Common myeloid progenitor, CD34-positive (primary cell): ENCODE measurements around the gene RRAS.

ENCODE experiments used
- CTCF ChIA-PET: fragments of 350-600 bp; sonication (Branson Sonifier 250); formaldehyde crosslinking; loops from one replicate; lab custom pipeline; 2021; ENCODE audit warnings: antibody characterized with exemption; lab: Charles Lee
- POLR2A ChIA-PET: fragments of 350-600 bp; sonication (Branson Sonifier 250); formaldehyde crosslinking; loops from one replicate; lab custom pipeline; 2021; ENCODE audit warnings: antibody characterized with exemption; lab: Charles Lee
- DNase-seq, 3 donors: peaks; one replicate each; pipeline versions ENCODE4 v3.0.0 to v3.0.0-alpha.2; 2013
- H3K27ac ChIP-seq, 2 experiments: 1 replicate in 1 of 2; 2 replicates in 1 of 2; pipeline ENCODE4 v1.7.0; 2013; ENCODE audit warnings: inconsistent platforms in 2 of 2, low read length in 2 of 2, mild to moderate bottlenecking in 2 of 2, low read depth in 1 of 2, moderate library complexity in 1 of 2; ENCODE audit not compliant: severe bottlenecking in 2 of 2, insufficient read depth in 1 of 2, poor library complexity in 1 of 2
- H3K27me3 ChIP-seq, 5 experiments: replicated peaks in 2 of 5; 1 replicate in 3 of 5; 2 replicates in 2 of 5; pipeline versions ENCODE4 v1.6.1 to v1.7.0; 2013; ENCODE audit warnings: low read length in 4 of 5, mild to moderate bottlenecking in 2 of 5, moderate library complexity in 2 of 5, inconsistent platforms in 1 of 5; ENCODE audit not compliant: insufficient read depth in 5 of 5, control insufficient read depth in 4 of 5
- H3K36me3 ChIP-seq, 4 experiments: 1 replicate in 2 of 4; 2 replicates in 2 of 4; pipeline versions ENCODE4 v1.6.1 to v1.7.0; 2013; ENCODE audit warnings: low read length in 3 of 4, control low read depth in 1 of 4, mild to moderate bottlenecking in 1 of 4; ENCODE audit not compliant: control insufficient read depth in 4 of 4, insufficient read depth in 4 of 4
- H3K4me1 ChIP-seq, 4 experiments: 1 replicate in 3 of 4; 2 replicates in 1 of 4; pipeline versions ENCODE4 v1.6.1 to v1.7.1; 2013; ENCODE audit warnings: low read length in 3 of 4, mild to moderate bottlenecking in 3 of 4, control low read depth in 1 of 4, inconsistent platforms in 1 of 4, moderate library complexity in 1 of 4; ENCODE audit not compliant: control insufficient read depth in 4 of 4, insufficient read depth in 4 of 4; ENCODE audit errors: control extremely low read depth in 1 of 4
- H3K4me3 ChIP-seq, 7 experiments: 1 replicate in 4 of 7; 2 replicates in 3 of 7; pipeline versions ENCODE4 v1.5.1 to v1.7.0; 2013; ENCODE audit warnings: mild to moderate bottlenecking in 7 of 7, low read length in 6 of 7, moderate library complexity in 6 of 7, inconsistent platforms in 2 of 7, low read depth in 2 of 7, control low read depth in 1 of 7; ENCODE audit not compliant: insufficient read depth in 4 of 7, control insufficient read depth in 1 of 7; ENCODE audit errors: extremely low read depth in 1 of 7
- H3K9me3 ChIP-seq, 5 experiments: 1 replicate in 4 of 5; 2 replicates in 1 of 5; pipeline versions ENCODE4 v1.6.1 to v1.7.1; 2013; ENCODE audit warnings: low read length in 4 of 5, mild to moderate bottlenecking in 2 of 5, inconsistent platforms in 1 of 5, low read depth in 1 of 5, moderate library complexity in 1 of 5; ENCODE audit not compliant: control insufficient read depth in 4 of 5, insufficient read depth in 2 of 5; ENCODE audit errors: control extremely low read depth in 1 of 5
- WGBS: methylation state at CpG from one replicate; pipeline ENCODE4 v1.1.5; 2013; ENCODE audit not compliant: insufficient coverage; 5-methylcytosine and 5-hydroxymethylcytosine counted together

The RRAS gene

DNA sequence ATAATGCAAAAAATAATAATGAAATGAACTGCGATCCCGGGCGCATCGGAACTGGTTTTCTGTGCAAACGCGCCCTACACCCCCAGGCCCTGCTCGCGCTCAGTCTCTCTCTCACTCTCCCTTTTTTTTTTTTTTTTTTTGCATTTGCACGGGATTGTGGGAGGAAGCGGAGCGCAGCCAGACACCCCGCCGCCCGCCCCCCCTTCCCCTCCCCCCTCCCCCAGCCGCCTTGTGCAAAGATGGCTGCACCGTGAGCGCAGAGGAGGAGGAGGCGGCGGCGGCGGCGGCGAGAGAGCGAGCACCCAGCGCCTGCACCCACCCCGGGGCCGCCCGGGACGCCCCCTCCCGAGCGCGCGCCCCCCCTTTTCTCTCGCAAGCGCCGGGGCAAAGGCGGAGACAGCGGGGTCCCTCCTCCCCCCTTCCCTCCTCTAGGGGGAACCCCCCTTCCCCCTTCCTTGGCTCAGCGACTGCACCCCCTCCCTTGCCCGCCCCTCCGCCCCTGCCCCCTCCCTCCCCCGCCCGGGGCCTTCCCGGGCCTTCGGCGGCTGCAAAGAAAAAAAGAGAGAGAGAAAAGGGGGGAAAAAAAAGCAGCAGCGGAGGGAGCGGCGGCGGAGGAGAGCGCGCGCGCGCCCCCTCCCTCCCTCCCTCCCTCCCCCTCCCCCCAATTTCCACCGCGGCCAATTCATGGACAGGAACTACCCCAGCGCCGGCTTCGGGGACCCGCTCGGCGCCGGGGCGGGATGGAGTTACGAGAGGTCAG, 48.8 kb downstream of the RRAS start, which contains the start of gene PRR12:
Gene PRR12 (plus strand): TSS at position 212 of the 760 bp plus-strand sequence. CDS start 473 bp downstream, at position 685.
- Histone ChIP-seq H3K27me3 (no peaks in the 10 kb centered on the region), H3K9me3 (no peaks in the 10 kb centered on the region), H3K27ac (peak within 1 kb of the TSS; percentile 64 to 82), H3K4me3 (peak within 1 kb of the TSS; percentile 82 to 96 (median 91)), H3K4me1 (peaks cover 0 to 30% (median 27%) of the 10 kb centered on the region in 4 experiments), H3K36me3 (peaks cover 0 to 23% (median 14%) of the 10 kb centered on the region in 4 experiments)
- WGBS, result 0% methylated on average over 9 of the region's 66 CpGs
- ChIA-PET POLR2A (interaction anchor here (0.6 to 5.2 kb wide), 4 partner anchors 11 to 86 kb away, joined by 3 to 28 read pairs (median 10); partner anchors contain the start of genes NOSIP, PRMT1, PRRG2 and RRAS), CTCF (interaction anchor here (0.7 to 2.0 kb wide), 3 partner anchors 49 to 93 kb away, joined by 3 to 6 read pairs (median 5); partner anchors contain the start of gene RRAS)
- peak; percentile 72 to 87 (median 81) for DNase-seq

DNA sequence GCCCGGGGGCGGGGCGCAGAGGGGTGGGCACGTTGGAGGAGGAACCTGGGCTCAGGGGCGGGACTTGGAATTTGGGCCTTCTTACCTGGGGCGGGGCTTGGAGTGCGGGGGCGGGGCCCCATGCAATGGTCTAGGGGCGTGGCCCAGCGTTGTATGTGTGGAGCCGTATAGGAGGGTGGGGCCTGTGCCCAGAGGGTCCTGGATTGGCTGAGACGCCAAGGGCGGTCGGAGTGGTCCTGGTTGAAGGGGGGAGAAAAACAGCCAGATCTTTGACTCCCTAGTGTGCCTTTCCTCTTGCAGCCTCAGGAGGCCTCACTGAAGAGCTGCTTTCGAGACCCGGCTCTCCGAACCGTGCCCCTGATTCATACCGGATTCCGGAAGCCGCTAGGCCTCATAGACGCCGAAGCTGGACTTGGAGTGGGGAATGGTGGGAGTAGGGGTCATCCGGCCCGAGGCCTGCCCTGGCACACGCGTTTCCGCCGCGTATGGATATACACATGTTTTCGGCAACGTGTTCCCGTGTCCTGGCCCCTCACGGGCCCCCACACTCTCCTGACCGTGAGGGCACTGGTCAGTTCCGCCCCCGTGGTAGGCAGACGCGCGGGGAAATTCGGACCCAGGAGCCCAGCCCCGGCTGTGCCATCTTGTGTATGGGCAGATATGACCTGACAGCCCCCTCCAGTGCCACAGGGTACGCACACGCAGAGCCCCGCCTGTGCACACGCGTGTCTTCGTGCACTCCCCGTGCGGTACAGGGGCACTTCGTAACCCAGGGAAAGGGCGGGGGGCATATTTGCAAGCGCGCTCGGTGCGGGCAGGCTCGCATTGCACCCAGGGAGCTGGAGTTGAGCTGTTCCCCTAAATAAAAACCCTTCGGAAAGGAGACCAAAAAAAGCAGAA, 49.6 kb downstream of the RRAS start:
- Histone ChIP-seq H3K27me3 (no peaks in the 10 kb centered on the region), H3K9me3 (no peaks in the 10 kb centered on the region), H3K4me3 (peak overlapping the region; percentile 70 to 96 (median 84)), H3K4me1 (peaks cover 0 to 30% (median 27%) of the 10 kb centered on the region in 4 experiments), H3K27ac (peak overlapping the region; percentile 64 to 82), H3K36me3 (peaks cover 0 to 18% (median 10%) of the 10 kb centered on the region in 4 experiments)
- POLR2A ChIA-PET, result interaction anchor here (0.6 to 5.2 kb wide), 5 partner anchors 10 to 138 kb away, joined by 4 to 28 read pairs (median 5); partner anchors contain the start of genes NOSIP, PRMT1, PRRG2 and RRAS
- WGBS, result 0% methylated on average over 29 of the region's 58 CpGs
- CTCF ChIA-PET, result interaction anchor here (0.7 to 2.0 kb wide), 5 partner anchors 10 to 92 kb away, joined by 3 to 6 read pairs (median 5); partner anchors contain the start of genes NOSIP and RRAS
- peak; percentile 97 to 99 (median 98) for DNase-seq

GRCh38 chr19:49589502-49589905, 50.4 kb downstream of the RRAS start:
- peaks cover 0 to 30% (median 27%) of the 10 kb centered on the region in 4 experiments for H3K4me1 ChIP-seq
- H3K9me3 ChIP-seq, result no peaks in the 10 kb centered on the region
- no peak for DNase-seq
- POLR2A ChIA-PET, result interaction anchor here (0.6 to 5.2 kb wide), 5 partner anchors 9 to 137 kb away, joined by 4 to 28 read pairs (median 5); partner anchors contain the start of genes NOSIP, PRMT1, PRRG2 and RRAS
- CTCF ChIA-PET, result interaction anchor here (1.0 to 2.0 kb wide), 3 partner anchors 9 to 83 kb away, joined by 5 to 6 read pairs (median 5); partner anchors contain the start of gene NOSIP
- peaks cover 0 to 10% (median 7%) of the 10 kb centered on the region in 4 experiments for H3K36me3 ChIP-seq
- 57% methylated on average over 5 of the region's 5 CpGs for WGBS
- no peaks in the 10 kb centered on the region for H3K27me3 ChIP-seq
- H3K4me3 ChIP-seq, result no peak overlapping the region
- H3K27ac ChIP-seq, result no peak overlapping the region

GRCh38 chr19:49588365-49589122, 51.4 kb downstream of the RRAS start:
- H3K36me3 ChIP-seq, result peaks cover 0 to 1% (median under 1%) of the 10 kb centered on the region in 4 experiments
- ChIA-PET POLR2A (interaction anchor here (2.3 to 5.2 kb wide), 2 partner anchors 8 to 53 kb away, joined by 15 to 28 read pairs; partner anchors contain the start of genes NOSIP, PRRG2, RRAS and SCAF1), CTCF (interaction anchor here (1.8 kb wide), 1 partner anchor 18 kb away, joined by 5 read pairs; no protein-coding TSS in a partner anchor)
- H3K9me3 ChIP-seq, result no peaks in the 10 kb centered on the region
- H3K4me3 ChIP-seq, result no peak overlapping the region
- H3K4me1 ChIP-seq, result peaks cover 0 to 25% (median 23%) of the 10 kb centered on the region in 4 experiments
- H3K27ac ChIP-seq, result no peak overlapping the region
- WGBS, result 97% methylated on average over 15 of the region's 18 CpGs
- DNase-seq, result no peak
- H3K27me3 ChIP-seq, result no peaks in the 10 kb centered on the region

DNA sequence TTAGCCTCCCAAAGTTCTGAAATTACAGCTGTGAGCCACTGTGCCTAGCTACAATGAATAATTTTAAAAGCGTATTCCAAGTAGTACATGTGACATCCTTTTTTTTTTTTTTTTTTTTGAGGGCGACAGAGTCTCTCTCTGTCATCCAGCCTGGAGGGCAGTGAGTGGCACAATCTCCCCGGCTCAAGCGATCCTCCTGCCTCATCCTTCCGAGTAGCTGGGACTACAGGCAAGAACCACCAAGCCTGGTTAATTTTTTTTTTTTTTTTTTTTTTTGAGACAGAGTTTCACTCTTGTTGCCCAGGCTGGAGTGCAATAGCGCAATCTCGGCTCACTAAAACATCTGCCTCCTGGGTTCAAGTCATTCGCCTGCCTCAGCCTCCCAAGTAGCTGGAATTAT, 52.7 kb downstream of the RRAS start:
- Histone ChIP-seq H3K4me3 (no peak overlapping the region), H3K9me3 (no peaks in the 10 kb centered on the region), H3K4me1 (peaks cover 0 to 14% (median 14%) of the 10 kb centered on the region in 4 experiments), H3K27me3 (no peaks in the 10 kb centered on the region), H3K36me3 (no peaks in the 10 kb centered on the region), H3K27ac (no peak overlapping the region)
- CTCF ChIA-PET, result interaction anchor here (2.6 kb wide), 1 partner anchor 17 kb away, joined by 11 read pairs; no protein-coding TSS in a partner anchor
- WGBS, result no CpG with 5 or more reads among the region's 8 CpGs
- no peak for DNase-seq
- POLR2A ChIA-PET, result no interaction called here
